Heart left ventricle (tissue), 16 donors: Measurements from ENCODE around the gene CBX6. TPM values are rescaled to one million over a fixed set of nuclear protein-coding genes. Genes with fewer than 3 reads are reported as not detected.

ENCODE experiments used
- ATAC-seq, 4 donors: fragments of 200-7000 bp; cut with Tn5 transposase; one replicate each; pipeline ENCODE4 v1.9.1; 2020 to 2022; ENCODE audit warnings: moderate library complexity in 4 of 4, mild to moderate bottlenecking in 3 of 4, moderate number of reproducible peaks in 1 of 4
- DNase-seq, 5 donors: peaks; one replicate each; pipeline ENCODE4 v3.0.0-alpha.2; 2020
- H3K27ac ChIP-seq, 12 donors: fragments of 200-600 bp; sonication (generic) in 4 of 12; one replicate each; pipeline versions ENCODE4 v1.5.0 to v1.8.0; 2016 to 2022; ENCODE audit warnings: mild to moderate bottlenecking in 2 of 12
- H3K27me3 ChIP-seq, 9 donors: fragments of 200-600 bp; sonication (generic) in 2 of 9; one replicate each; pipeline versions ENCODE4 v1.5.1 to v1.8.0; 2016 to 2022; ENCODE audit warnings: mild to moderate bottlenecking in 3 of 9
- H3K36me3 ChIP-seq, 9 donors: fragments of 200-600 bp; sonication (generic) in 2 of 9; one replicate each; pipeline versions ENCODE4 v1.5.0 to v1.8.0; 2018 to 2022; ENCODE audit warnings: mild to moderate bottlenecking in 2 of 9
- H3K4me1 ChIP-seq, 12 donors: fragments of 200-600 bp; sonication (generic) in 4 of 12; one replicate each; pipeline versions ENCODE4 v1.5.0 to v1.8.0; 2016 to 2022; ENCODE audit warnings: mild to moderate bottlenecking in 3 of 12
- H3K4me3 ChIP-seq, 12 donors: fragments of 200-600 bp; sonication (generic) in 4 of 12; one replicate each; pipeline versions ENCODE4 v1.5.0 to v1.8.0; 2017 to 2022; ENCODE audit warnings: mild to moderate bottlenecking in 9 of 12, moderate library complexity in 4 of 12
- H3K9me3 ChIP-seq, 12 donors: fragments of 200-600 bp; sonication (generic) in 4 of 12; one replicate each; pipeline versions ENCODE4 v1.5.0 to v1.8.0; 2016 to 2022; ENCODE audit warnings: mild to moderate bottlenecking in 1 of 12
- POLR2A ChIP-seq, 2 donors: fragments of 450-650 bp; IDR thresholded peaks; one replicate each; pipeline ENCODE4 v1.6.1; 2017; ENCODE audit warnings: antibody characterized with exemption in 2 of 2, mild to moderate bottlenecking in 2 of 2, moderate library complexity in 2 of 2
- WGBS, 4 donors: extraction: QIAGEN DNeasy Blood & Tissue Kit in 2 of 4; methylation state at CpG; one replicate each; pipeline versions ENCODE4 v1.1.5 to v1.1.7; 2013 to 2018; 5-methylcytosine and 5-hydroxymethylcytosine counted together
- intact Hi-C, 10 donors: fragments of 100-400 bp; cut with DNase I; formaldehyde crosslinking; loops; one replicate each; pipeline versions ENCODE4 v1.11.1 to v1.14.2; 2022
- polyA plus RNA-seq, 2 donors: library from polyadenylated mRNA; stranded (reverse); fragments of 200-250 nt; gene quantifications; one replicate each; pipeline ENCODE4 v1.2.3, GENCODE V29; 2013
- total RNA-seq, 9 donors: library from RNA; depleted of rRNA in 2 of 9; stranded (reverse); fragments of >200 nt in 2 of 9; fragmentation: NEBNext Ultra II Directional in 3 of 9; extraction: Animal tissue kit (Norgen Biotek cat#: 25700) in 3 of 9; gene quantifications; one replicate each; pipeline versions ENCODE4 v1.1.0 to v1.2.4, GENCODE V29; 2016 to 2023
- TF ChIP-seq, protein P1 (sequence below), 12 donors: fragments of 200-600 bp; sonication (generic) in 4 of 12; IDR thresholded peaks; one replicate each; pipeline versions ENCODE4 v1.5.0 to v1.8.0; 2018 to 2022; ENCODE audit warnings: antibody characterized with exemption in 12 of 12, mild to moderate bottlenecking in 5 of 12
- donor health status: ischemic (EF 13 %, LVEDD 7.1; RV severe dilation, severe dysfunction).
- donor health status: healthy with polysubstance abuse.
- donor health status: DM: no; HTN: yes; CAD: no.
- donor health status: DM: no; HTN: no; CAD: no.
- donor health status: ischemic (EF 25% LVEDD 6.9; RV normal size, moderate dysfunction).
- donor health status: ischemic (EF 25% LVEDD 5.7; RV mildly dilated, moderate dysfunction).
- donor health status: healthy.
- donor health status: DM: yes; HTN: yes; CAD: no.
- donor health status: ischemic (EF 35%, LVEDD 5.7; RV mildly dilated, moderate dysfunction).
- donor health status: nonischemic (EF 11% LVEDD 7.7; RV severe dilation, severe dysfunction).
- donor health status: DM: yes; HTN: yes; CAD: no.
- donor health status: PGD.
- donor health status: ischemic (EF 29% LVEDD 5.4; RV normal size, mild dysfunction).
- donor health status: nonischemic (EF 23%, LVEDD 6.1; RV moderate dilation, normal function).

Gene CBX6
- total and polyA plus RNA-seq, 11 donors, result 21.1 to 59.0 (median 43.7) TPM

DNA sequence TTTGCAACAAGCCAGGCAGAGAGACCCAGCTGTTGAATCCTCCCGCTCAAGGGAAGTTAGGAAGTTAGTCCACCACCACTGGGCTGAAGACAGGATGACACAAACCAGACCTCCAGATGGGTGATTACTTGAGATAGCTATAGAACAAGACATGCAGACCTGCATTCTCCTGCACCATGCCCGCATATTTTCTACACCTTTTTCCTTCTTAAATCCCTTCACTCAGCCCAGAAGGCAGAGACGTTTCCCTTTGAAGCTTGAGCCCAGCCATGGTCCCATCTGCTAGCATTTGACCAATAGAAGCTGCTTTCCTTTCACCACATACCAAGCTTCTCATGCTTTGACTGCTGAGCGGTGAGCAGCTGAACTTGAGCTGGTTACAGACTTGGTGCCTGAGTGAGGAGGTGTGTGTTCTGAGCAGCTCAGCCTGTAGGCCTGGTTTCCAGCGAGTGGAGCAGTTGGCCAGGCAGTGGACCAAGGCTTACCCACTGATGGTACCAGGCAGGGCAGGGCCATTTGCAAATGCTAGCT is 29.2 kb upstream of the CBX6 start:
- ATAC-seq, result peak in 1 of 4 donors; percentile 59
- Histone ChIP-seq H3K4me3 (no peak overlapping the region), H3K27ac (no peak overlapping the region), H3K27me3 (no peaks in the 10 kb centered on the region), H3K9me3 (peaks cover 0 to 3% (median 0%) of the 10 kb centered on the region in 12 donors), H3K4me1 (peaks cover 0 to 9% (median 0%) of the 10 kb centered on the region in 12 donors), H3K36me3 (no peaks in the 10 kb centered on the region)
- WGBS, 4 donors, result 16 to 28% (median 24%) methylated on average over 3 to 5 of the region's 5 CpGs
- DNase-seq, result no peak
- intact Hi-C loops, result no loop called here
- no peak for TF ChIP-seq POLR2A (IDR thresholded peaks at IDR 0.05)
- TF ChIP-seq, protein P1, sequence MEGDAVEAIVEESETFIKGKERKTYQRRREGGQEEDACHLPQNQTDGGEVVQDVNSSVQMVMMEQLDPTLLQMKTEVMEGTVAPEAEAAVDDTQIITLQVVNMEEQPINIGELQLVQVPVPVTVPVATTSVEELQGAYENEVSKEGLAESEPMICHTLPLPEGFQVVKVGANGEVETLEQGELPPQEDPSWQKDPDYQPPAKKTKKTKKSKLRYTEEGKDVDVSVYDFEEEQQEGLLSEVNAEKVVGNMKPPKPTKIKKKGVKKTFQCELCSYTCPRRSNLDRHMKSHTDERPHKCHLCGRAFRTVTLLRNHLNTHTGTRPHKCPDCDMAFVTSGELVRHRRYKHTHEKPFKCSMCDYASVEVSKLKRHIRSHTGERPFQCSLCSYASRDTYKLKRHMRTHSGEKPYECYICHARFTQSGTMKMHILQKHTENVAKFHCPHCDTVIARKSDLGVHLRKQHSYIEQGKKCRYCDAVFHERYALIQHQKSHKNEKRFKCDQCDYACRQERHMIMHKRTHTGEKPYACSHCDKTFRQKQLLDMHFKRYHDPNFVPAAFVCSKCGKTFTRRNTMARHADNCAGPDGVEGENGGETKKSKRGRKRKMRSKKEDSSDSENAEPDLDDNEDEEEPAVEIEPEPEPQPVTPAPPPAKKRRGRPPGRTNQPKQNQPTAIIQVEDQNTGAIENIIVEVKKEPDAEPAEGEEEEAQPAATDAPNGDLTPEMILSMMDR (IDR thresholded peaks at IDR 0.05), result no peak

DNA sequence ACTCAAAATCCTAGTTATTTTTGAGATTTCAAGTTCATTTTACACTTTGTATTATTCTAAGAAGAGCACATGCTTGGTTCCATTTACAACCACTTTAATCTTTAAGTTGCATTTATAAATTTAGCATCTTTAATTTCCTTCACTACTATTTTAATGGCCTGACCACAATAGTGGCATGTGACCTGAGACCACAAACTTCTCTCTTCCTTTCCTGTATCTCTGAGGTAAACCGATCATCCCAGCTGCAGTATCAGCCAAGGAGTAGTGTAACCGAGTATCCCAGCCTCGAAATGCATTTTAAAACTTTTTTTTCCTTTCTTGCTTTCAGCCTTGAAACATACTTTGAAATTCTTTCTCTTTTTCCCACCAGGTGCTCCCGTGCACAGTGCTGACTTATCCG is 28.7 kb upstream of the CBX6 start:
- Histone ChIP-seq H3K4me3 (no peak overlapping the region), H3K27ac (no peak overlapping the region), H3K9me3 (peaks cover 0 to 3% (median 0%) of the 10 kb centered on the region in 12 donors), H3K27me3 (no peaks in the 10 kb centered on the region), H3K36me3 (no peaks in the 10 kb centered on the region), H3K4me1 (peaks cover 0 to 9% (median 0%) of the 10 kb centered on the region in 12 donors)
- ATAC-seq (no peak), DNase-seq (no peak)
- WGBS, 4 donors, result 13 to 30% (median 25%) methylated on average over 5 of the region's 5 CpGs
- intact Hi-C loops, result no loop called here
- TF ChIP-seq, protein P1 (IDR thresholded peaks at IDR 0.05), result no peak
- TF ChIP-seq POLR2A (IDR thresholded peaks at IDR 0.05), result no peak

DNA sequence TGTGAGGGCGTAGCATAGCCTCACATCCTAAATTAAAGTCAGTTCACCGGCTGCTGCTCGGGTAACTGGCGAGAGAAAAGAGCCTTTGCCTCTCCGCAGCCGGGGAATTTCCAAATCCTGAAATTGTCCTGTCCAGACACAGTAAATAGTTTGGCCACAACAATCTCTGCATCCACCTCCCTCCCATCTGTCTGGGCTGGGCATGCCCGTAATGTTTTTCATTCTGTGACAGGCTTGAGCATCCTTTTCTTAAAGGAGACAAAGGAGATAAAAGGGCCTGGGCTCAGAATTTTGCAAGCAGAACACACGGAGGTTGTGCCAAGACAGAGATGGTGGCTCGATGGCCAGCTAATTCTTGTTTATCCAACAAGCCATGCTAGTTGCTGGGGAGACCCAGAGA is 19.2 kb upstream of the CBX6 start:
- intact Hi-C loops, result no loop called here
- no peak overlapping the region for H3K4me3 ChIP-seq
- H3K36me3 ChIP-seq, result no peaks in the 10 kb centered on the region
- H3K9me3 ChIP-seq, result no peaks in the 10 kb centered on the region
- WGBS, 4 donors, result 61 to 77% (median 69%) methylated on average over 9 of the region's 9 CpGs
- H3K27ac ChIP-seq, result no peak overlapping the region
- H3K27me3 ChIP-seq, result peaks cover 0 to 4% (median 0%) of the 10 kb centered on the region in 9 donors
- DNase-seq (no peak), ATAC-seq (no peak)
- TF ChIP-seq, protein P1 (IDR thresholded peaks at IDR 0.05), result no peak
- TF ChIP-seq POLR2A (IDR thresholded peaks at IDR 0.05), result no peak
- no peaks in the 10 kb centered on the region for H3K4me1 ChIP-seq

DNA sequence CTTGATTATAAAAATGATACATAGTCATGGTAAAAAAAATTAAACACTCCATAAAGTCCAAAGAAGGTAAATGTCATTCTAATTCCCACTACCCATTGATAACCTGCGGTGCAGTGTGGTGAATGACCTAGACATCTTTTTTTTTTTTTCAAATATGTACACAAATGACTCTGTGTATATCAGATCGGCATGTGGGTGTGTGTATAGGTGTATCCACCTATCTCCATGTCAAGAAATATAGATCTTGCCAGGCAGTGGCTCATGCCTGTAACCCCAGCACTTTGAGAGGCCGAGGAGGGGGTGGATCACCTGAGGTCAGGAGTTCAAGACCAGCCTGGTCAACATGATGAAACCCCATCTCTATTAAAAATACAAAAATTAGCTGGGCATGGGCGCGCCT is 18.4 kb upstream of the CBX6 start:
- H3K27me3 ChIP-seq, result peaks cover 0 to 4% (median 0%) of the 10 kb centered on the region in 9 donors
- no peak for DNase-seq
- no peak overlapping the region for H3K27ac ChIP-seq
- intact Hi-C loops, result no loop called here
- H3K4me3 ChIP-seq, result no peak overlapping the region
- no peaks in the 10 kb centered on the region for H3K4me1 ChIP-seq
- no peak for ATAC-seq
- 82 to 93% (median 90%) methylated on average over 5 of the region's 5 CpGs for WGBS, 4 donors
- H3K36me3 ChIP-seq, result no peaks in the 10 kb centered on the region
- TF ChIP-seq, protein P1 (IDR thresholded peaks at IDR 0.05), result no peak
- TF ChIP-seq POLR2A (IDR thresholded peaks at IDR 0.05), result no peak
- no peaks in the 10 kb centered on the region for H3K9me3 ChIP-seq
